Hepatocyte (in vitro differentiated cells): Measurements from ENCODE around the gene TUBGCP4. TPM values are rescaled to one million over a fixed set of nuclear protein-coding genes. Genes with fewer than 3 reads are reported as not detected.

ENCODE experiments used
- DNase-seq: peaks from one replicate; pipeline ENCODE4 v3.0.0-alpha.2; 2016; ENCODE audit warnings: low spot score
- H2AFZ ChIP-seq: fragments of 200-600 bp; sonication (generic); 2 replicates; pipeline ENCODE4 v1.6.0; 2016; ENCODE audit warnings: antibody characterized with exemption, mild to moderate bottlenecking
- H3K27ac ChIP-seq: fragments of 200-600 bp; sonication (generic); 2 replicates; pipeline ENCODE4 v1.5.1; 2016; ENCODE audit warnings: mild to moderate bottlenecking
- H3K27me3 ChIP-seq: fragments of 200-600 bp; sonication (generic); 2 replicates; pipeline ENCODE4 v1.6.1; 2016
- H3K36me3 ChIP-seq: fragments of 200-600 bp; sonication (generic); replicated peaks from 2 replicates; pipeline ENCODE4 v1.5.1; 2016; ENCODE audit warnings: low read depth; ENCODE audit not compliant: insufficient read depth
- H3K4me1 ChIP-seq: fragments of 200-600 bp; sonication (generic); 2 replicates; pipeline ENCODE4 v1.5.1; 2016; ENCODE audit warnings: mild to moderate bottlenecking, moderate library complexity; ENCODE audit not compliant: insufficient read depth
- H3K4me2 ChIP-seq: fragments of 200-600 bp; sonication (generic); 2 replicates; pipeline ENCODE4 v1.6.0; 2016
- H3K4me3 ChIP-seq: fragments of 200-600 bp; sonication (generic); 2 replicates; pipeline ENCODE4 v1.5.1; 2016; ENCODE audit warnings: mild to moderate bottlenecking
- H3K79me2 ChIP-seq: fragments of 200-600 bp; sonication (generic); 2 replicates; pipeline ENCODE4 v1.6.0; 2017; ENCODE audit warnings: mild to moderate bottlenecking
- H3K9me2 ChIP-seq: fragments of 200-600 bp; sonication (generic); replicated peaks from 2 replicates; pipeline ENCODE4 v1.6.0; 2017; ENCODE audit warnings: mild to moderate bottlenecking; ENCODE audit not compliant: insufficient read depth
- H3K9me3 ChIP-seq: fragments of 200-600 bp; sonication (generic); 2 replicates; pipeline ENCODE4 v1.5.1; 2016; ENCODE audit warnings: low read depth, mild to moderate bottlenecking
- H4K20me1 ChIP-seq: fragments of 200-600 bp; sonication (generic); 2 replicates; pipeline ENCODE4 v1.6.0; 2016; ENCODE audit warnings: mild to moderate bottlenecking; ENCODE audit not compliant: insufficient read depth, poor library complexity, severe bottlenecking
- CTCF ChIP-seq: fragments of 200-600 bp; sonication (generic); IDR thresholded peaks from 2 replicates; pipeline ENCODE4 v1.5.1; 2016; ENCODE audit warnings: antibody characterized with exemption, mild to moderate bottlenecking; ENCODE audit not compliant: poor library complexity
- EZH2 ChIP-seq: fragments of 200-600 bp; sonication (generic); IDR thresholded peaks from 2 replicates; pipeline ENCODE4 v1.6.1; 2016; ENCODE audit warnings: antibody characterized with exemption, mild to moderate bottlenecking, borderline replicate concordance
- EZH2phosphoT487 ChIP-seq: fragments of 200-600 bp; sonication (generic); IDR thresholded peaks from one replicate; pipeline ENCODE4 v1.6.1; 2018; ENCODE audit warnings: antibody characterized with exemption, mild to moderate bottlenecking, low read depth, moderate library complexity; ENCODE audit not compliant: unreplicated experiment, severe bottlenecking
- WGBS: methylation state at CpG from one replicate; pipeline ENCODE4 v1.1.6; 2016; ENCODE audit warnings: low lambda C conversion rate; ENCODE audit errors: missing lambda C conversion rate; 5-methylcytosine and 5-hydroxymethylcytosine counted together
- polyA plus RNA-seq: library from polyadenylated mRNA; unstranded; fragments of >200 nt; fragmentation: Nextera tagmentation; extraction: Ambion mirVana; gene quantifications from 2 replicates; pipeline ENCODE4 v1.2.1, GENCODE V29; 2016
- total RNA-seq: library from RNA; depleted of rRNA; stranded (reverse); fragments of >200 nt; gene quantifications from 2 replicates; pipeline ENCODE4 v1.2.3, GENCODE V29; 2014

The TUBGCP4 gene
- total and polyA plus RNA-seq, 2 experiments from 2014 or later = 12.0 to 17.2 TPM

DNA sequence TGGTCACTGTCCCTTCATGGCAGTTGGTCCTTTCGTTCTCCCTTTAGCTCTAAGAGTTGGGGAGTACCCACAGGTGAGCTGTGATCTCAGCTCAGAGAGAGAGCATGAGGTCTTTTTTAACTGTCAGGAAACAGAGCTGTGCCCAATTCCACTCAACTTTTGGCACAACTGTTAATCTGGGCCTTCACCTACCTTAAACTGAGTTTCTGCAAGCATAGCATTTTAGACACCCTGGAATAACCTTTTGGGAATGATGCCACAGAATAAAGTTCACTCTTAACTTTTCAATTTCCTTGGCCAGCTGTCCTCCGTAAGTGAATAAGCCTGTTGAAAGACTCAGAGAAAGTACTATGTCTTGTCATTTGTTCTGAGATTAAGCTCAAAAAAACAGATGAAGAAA lies 35.9 kb downstream of the TUBGCP4 start:
- H4K20me1 ChIP-seq = no peaks in the 10 kb centered on the region
- no peaks in the 10 kb centered on the region for H3K79me2 ChIP-seq
- peaks cover 5% of the 10 kb centered on the region for H3K4me1 ChIP-seq
- no peaks in the 10 kb centered on the region for H3K9me2 ChIP-seq
- H3K36me3 ChIP-seq = no peaks in the 10 kb centered on the region
- no peaks in the 10 kb centered on the region for H3K27me3 ChIP-seq
- DNase-seq = no peak
- no peak overlapping the region for H3K4me3 ChIP-seq
- WGBS = 89% methylated on average over 2 of the region's 2 CpGs
- H3K27ac ChIP-seq = no peak overlapping the region
- no peaks in the 10 kb centered on the region for H3K9me3 ChIP-seq
- no peak for TF ChIP-seq CTCF
- TF ChIP-seq EZH2phosphoT487 = no peak
- no peak for TF ChIP-seq EZH2
- H2AFZ ChIP-seq = no peak overlapping the region
- no peak overlapping the region for H3K4me2 ChIP-seq

- Histone ChIP-seq H3K36me3 (no peaks in the 10 kb centered on the region), H3K4me2 (no peak overlapping the region), H3K4me1 (peaks cover 5% of the 10 kb centered on the region), H3K27ac (no peak overlapping the region), H3K9me3 (no peaks in the 10 kb centered on the region), H2AFZ (no peak overlapping the region), H3K79me2 (no peaks in the 10 kb centered on the region), H3K27me3 (no peaks in the 10 kb centered on the region), H3K9me2 (no peaks in the 10 kb centered on the region), H3K4me3 (no peak overlapping the region), H4K20me1 (no peaks in the 10 kb centered on the region)
- DNase-seq = no peak
- TF ChIP-seq CTCF (no peak), EZH2phosphoT487 (no peak), EZH2 (no peak)
- WGBS = 83% methylated on average over 4 of the region's 4 CpGs
Measured at GRCh38 chr15:43408789-43409188, 37.9 kb downstream of the TUBGCP4 start.

DNA sequence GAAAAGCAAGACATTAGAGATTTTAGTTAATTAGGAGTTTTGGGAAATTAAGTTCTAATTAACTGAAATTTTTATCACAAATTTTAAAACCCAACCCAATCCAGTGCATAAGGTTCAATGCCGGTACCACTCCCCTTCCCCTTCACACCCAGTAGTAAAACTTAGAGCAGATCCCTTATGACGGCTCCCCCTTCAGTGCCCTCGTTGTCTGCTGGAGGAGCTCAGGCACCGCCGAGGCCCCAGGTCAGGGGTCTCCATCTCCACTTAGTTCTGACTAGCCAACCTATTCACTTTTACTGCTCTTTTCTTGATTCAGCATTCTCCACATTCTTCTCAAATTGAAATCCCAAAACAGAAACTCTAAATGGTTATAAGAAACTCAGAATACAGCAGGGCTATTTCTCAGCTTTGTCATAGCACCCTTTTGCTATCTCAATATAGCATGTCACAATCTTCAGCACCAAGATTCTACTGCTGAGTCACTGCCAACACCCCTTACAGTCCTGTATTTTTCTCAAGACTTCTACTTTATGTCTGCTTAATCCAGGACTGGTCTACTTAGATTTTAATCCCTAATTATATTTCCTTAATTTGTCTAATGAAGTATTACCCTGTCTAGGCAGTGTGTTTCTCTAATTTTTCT lies 39.8 kb downstream of the TUBGCP4 start:
- Histone ChIP-seq H3K4me2 (no peak overlapping the region), H3K9me3 (no peaks in the 10 kb centered on the region), H2AFZ (no peak overlapping the region), H4K20me1 (no peaks in the 10 kb centered on the region), H3K4me3 (no peak overlapping the region), H3K79me2 (no peaks in the 10 kb centered on the region), H3K36me3 (no peaks in the 10 kb centered on the region), H3K27ac (no peak overlapping the region), H3K27me3 (no peaks in the 10 kb centered on the region), H3K9me2 (no peaks in the 10 kb centered on the region), H3K4me1 (peaks cover 5% of the 10 kb centered on the region)
- no peak for DNase-seq
- TF ChIP-seq EZH2phosphoT487 (no peak), EZH2 (no peak), CTCF (no peak)
- WGBS = 90% methylated on average over 5 of the region's 5 CpGs

GRCh38 chr15:43412096-43412495 lies 41.2 kb downstream of the TUBGCP4 start:
- TF ChIP-seq EZH2phosphoT487 (no peak), EZH2 (no peak), CTCF (no peak)
- WGBS = 100% methylated on average over 1 of the region's 1 CpG

More at GRCh38 chr15:43412096-43412495, 41.2 kb downstream of the TUBGCP4 start:
- H4K20me1 ChIP-seq = no peaks in the 10 kb centered on the region
- H3K79me2 ChIP-seq = no peaks in the 10 kb centered on the region
- no peaks in the 10 kb centered on the region for H3K9me2 ChIP-seq
- no peak for DNase-seq
- no peak overlapping the region for H3K4me2 ChIP-seq
- H2AFZ ChIP-seq = no peak overlapping the region
- no peaks in the 10 kb centered on the region for H3K27me3 ChIP-seq
- no peaks in the 10 kb centered on the region for H3K36me3 ChIP-seq
- H3K4me1 ChIP-seq = peaks cover under 1% of the 10 kb centered on the region
- H3K9me3 ChIP-seq = no peaks in the 10 kb centered on the region
- no peak overlapping the region for H3K27ac ChIP-seq
- no peak overlapping the region for H3K4me3 ChIP-seq
